NCI-H1930 (cell line): ENCODE measurements around the gene TYW3.

Source experiments
- DNase-seq, 2 experiments: peaks; one replicate each; lab custom pipeline; 2025; lab: John Stamatoyannopoulos, UW

Gene TYW3

GRCh38 chr1:74791491-74791890 is 58.5 kb downstream of the TYW3 start:
- no peak for DNase-seq

- no peak for DNase-seq
Observed at GRCh38 chr1:74799119-74799657, 66.2 kb downstream of the TYW3 start.

GRCh38 chr1:74811436-74812179 is 78.7 kb downstream of the TYW3 start:
- no peak for DNase-seq

- DNase-seq, result no peak
Observed at GRCh38 chr1:74812180-74812541, 79.2 kb downstream of the TYW3 start.
